PFSK-1 (cell line): ENCODE results near the gene KRTAP10-10.

Experiments
- FOXP2 ChIP-seq: optimal IDR thresholded peaks from 2 replicates; pipeline ENCODE3; 2011; ENCODE audit warnings: borderline replicate concordance, control low read depth, inconsistent platforms; ENCODE audit not compliant: insufficient read depth; ENCODE audit errors: extremely low read length, extremely low read depth
- POLR2AphosphoS5 ChIP-seq: IDR thresholded peaks from 2 replicates; pipeline ENCODE4 v1.6.1; 2012; ENCODE audit warnings: low read depth, mild to moderate bottlenecking, control low read depth, low read length, moderate library complexity
- SIN3A ChIP-seq: IDR thresholded peaks from 2 replicates; pipeline ENCODE4 v1.6.1; 2012; ENCODE audit warnings: mild to moderate bottlenecking, low read length, moderate library complexity, borderline replicate concordance; ENCODE audit not compliant: insufficient read depth
- TAF1 ChIP-seq: IDR thresholded peaks from 2 replicates; pipeline ENCODE4 v1.6.1; 2012; ENCODE audit warnings: low read length, control low read depth, borderline replicate concordance; ENCODE audit not compliant: insufficient read depth
- TF ChIP-seq, protein P1 (sequence below), 2 experiments: IDR thresholded peaks; 2 replicates each; pipeline versions ENCODE4 v1.6.1 to v1.8.0; 2011 to 2012; ENCODE audit warnings: low read depth in 2 of 2, low read length in 2 of 2, control low read depth in 1 of 2, inconsistent platforms in 1 of 2, mild to moderate bottlenecking in 1 of 2, moderate library complexity in 1 of 2; ENCODE audit not compliant: insufficient read depth in 1 of 2

The KRTAP10-10 gene

GRCh38 chr21:44626673-44627143 lies 10.4 kb upstream of the KRTAP10-10 start, which contains the start of gene KRTAP10-9:
Gene KRTAP10-9, plus strand, starts transcription at chr21:44627093. Its CDS starts 79 bp downstream, at chr21:44627172.
- TF ChIP-seq, protein P1, sequence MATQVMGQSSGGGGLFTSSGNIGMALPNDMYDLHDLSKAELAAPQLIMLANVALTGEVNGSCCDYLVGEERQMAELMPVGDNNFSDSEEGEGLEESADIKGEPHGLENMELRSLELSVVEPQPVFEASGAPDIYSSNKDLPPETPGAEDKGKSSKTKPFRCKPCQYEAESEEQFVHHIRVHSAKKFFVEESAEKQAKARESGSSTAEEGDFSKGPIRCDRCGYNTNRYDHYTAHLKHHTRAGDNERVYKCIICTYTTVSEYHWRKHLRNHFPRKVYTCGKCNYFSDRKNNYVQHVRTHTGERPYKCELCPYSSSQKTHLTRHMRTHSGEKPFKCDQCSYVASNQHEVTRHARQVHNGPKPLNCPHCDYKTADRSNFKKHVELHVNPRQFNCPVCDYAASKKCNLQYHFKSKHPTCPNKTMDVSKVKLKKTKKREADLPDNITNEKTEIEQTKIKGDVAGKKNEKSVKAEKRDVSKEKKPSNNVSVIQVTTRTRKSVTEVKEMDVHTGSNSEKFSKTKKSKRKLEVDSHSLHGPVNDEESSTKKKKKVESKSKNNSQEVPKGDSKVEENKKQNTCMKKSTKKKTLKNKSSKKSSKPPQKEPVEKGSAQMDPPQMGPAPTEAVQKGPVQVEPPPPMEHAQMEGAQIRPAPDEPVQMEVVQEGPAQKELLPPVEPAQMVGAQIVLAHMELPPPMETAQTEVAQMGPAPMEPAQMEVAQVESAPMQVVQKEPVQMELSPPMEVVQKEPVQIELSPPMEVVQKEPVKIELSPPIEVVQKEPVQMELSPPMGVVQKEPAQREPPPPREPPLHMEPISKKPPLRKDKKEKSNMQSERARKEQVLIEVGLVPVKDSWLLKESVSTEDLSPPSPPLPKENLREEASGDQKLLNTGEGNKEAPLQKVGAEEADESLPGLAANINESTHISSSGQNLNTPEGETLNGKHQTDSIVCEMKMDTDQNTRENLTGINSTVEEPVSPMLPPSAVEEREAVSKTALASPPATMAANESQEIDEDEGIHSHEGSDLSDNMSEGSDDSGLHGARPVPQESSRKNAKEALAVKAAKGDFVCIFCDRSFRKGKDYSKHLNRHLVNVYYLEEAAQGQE (IDR thresholded peaks at IDR 0.05; ENCODE audit: insufficient read depth in 1 of 2, low read depth in 2 of 2, low read length in 2 of 2): no peak
- TF ChIP-seq SIN3A: no peak
- no peak for TF ChIP-seq POLR2AphosphoS5
- no peak for TF ChIP-seq FOXP2
- no peak for TF ChIP-seq TAF1

- TF ChIP-seq FOXP2 (no peak), POLR2AphosphoS5 (no peak), TAF1 (no peak), SIN3A (no peak)
- TF ChIP-seq, protein P1 (IDR thresholded peaks at IDR 0.05; ENCODE audit: insufficient read depth in 1 of 2, low read depth in 2 of 2, low read length in 2 of 2): no peak
These were observed 8.3 kb upstream of the KRTAP10-10 start for GRCh38 chr21:44628707-44629391.

DNA sequence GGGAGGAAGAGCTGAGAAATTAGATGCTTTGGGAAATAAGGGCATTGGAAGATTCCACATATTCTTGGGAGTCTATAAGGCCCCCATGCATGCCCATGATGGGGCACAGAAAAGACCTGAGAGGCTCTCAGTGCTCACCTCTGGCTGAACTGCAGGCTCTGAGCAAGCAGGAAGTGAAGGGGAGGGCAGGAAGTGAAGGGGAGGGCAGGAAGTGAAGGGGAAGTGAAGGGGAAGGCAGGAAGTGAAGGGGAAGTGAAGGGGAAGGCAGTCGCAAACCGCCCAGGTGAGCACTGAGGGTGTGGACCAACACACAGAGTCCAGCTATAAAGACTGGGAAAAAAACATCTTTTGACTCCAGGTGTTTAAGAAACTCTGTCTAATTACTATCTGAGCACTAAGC lies 6.7 kb upstream of the KRTAP10-10 start:
- no peak for TF ChIP-seq FOXP2
- TF ChIP-seq SIN3A: no peak
- TF ChIP-seq, protein P1 (IDR thresholded peaks at IDR 0.05; ENCODE audit: insufficient read depth in 1 of 2, low read depth in 2 of 2, low read length in 2 of 2): no peak
- TF ChIP-seq POLR2AphosphoS5: no peak
- no peak for TF ChIP-seq TAF1

GRCh38 chr21:44632067-44632466 lies 5.1 kb upstream of the KRTAP10-10 start:
- TF ChIP-seq FOXP2: no peak

DNA sequence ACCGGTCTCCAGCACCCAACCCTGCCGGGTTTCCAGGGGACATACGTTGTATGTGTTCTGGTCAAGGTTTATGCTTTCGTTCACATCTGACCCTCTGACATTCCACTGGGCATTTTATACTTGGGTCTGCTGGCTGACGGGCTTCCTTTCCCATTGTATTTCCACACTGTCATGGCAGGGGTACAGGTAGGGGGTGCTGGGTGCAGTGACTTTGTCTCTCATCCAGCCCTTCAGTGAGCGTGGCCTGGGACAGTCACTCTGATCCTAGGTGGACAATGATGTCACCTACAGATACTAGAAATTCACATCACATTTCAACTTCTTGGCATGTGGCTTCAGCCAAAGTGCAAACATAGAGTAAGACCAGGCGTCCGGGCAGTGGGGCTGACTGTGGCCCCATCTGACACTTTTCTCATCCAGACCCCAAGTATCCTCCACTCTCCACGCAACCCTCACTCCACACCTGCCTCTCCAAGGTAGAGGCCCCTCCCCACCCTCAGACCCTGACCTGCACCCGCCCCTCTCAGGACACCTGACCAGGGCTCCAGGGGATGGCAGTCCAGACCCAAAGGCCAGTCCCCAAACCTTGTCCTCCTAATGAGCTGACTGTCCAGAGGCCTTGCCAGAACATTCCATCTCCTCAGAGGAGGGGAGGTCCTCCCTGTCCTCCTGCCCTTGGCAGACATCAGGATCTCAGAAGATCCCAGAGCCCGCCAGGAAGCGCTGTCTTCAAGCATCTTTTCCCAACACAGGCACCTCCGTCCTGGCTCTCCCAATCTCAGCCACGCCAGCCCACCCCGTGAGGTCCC lies 743 bp upstream of the KRTAP10-10 start:
- TF ChIP-seq FOXP2 (no peak), POLR2AphosphoS5 (no peak), SIN3A (no peak), TAF1 (no peak)
- TF ChIP-seq, protein P1 (IDR thresholded peaks at IDR 0.05; ENCODE audit: insufficient read depth in 1 of 2, low read depth in 2 of 2, low read length in 2 of 2): no peak
